CD14-positive monocyte (primary cell): Measurements from ENCODE around the gene DAPK2. TPM values are rescaled to one million over a fixed set of nuclear protein-coding genes. Genes with fewer than 3 reads are reported as not detected.

Experiments
- DNase-seq, 3 donors: peaks; one replicate each; pipeline ENCODE4 v3.0.0-alpha.2; 2011 to 2022
- H2AFZ ChIP-seq: 2 replicates; pipeline ENCODE4 v1.6.0; 2012; ENCODE audit warnings: mild to moderate bottlenecking, low read depth, low read length, inconsistent platforms; ENCODE audit not compliant: insufficient read depth, poor library complexity, severe bottlenecking
- H3K27ac ChIP-seq, 2 donors: 1 replicate in 1 of 2; 2 replicates in 1 of 2; pipeline ENCODE4 v1.5.1; 2012 to 2013; ENCODE audit warnings: low read length in 2 of 2, control low read depth in 1 of 2, inconsistent platforms in 1 of 2, low read depth in 1 of 2, mild to moderate bottlenecking in 1 of 2
- H3K27me3 ChIP-seq, 2 donors: one replicate each; pipeline versions ENCODE4 v1.6.0 to v1.6.1; 2011 to 2013; ENCODE audit warnings: low read length in 2 of 2; ENCODE audit not compliant: control insufficient read depth in 2 of 2, insufficient read depth in 2 of 2
- H3K36me3 ChIP-seq, 2 donors: replicated peaks in 1 of 2; 1 replicate in 1 of 2; 2 replicates in 1 of 2; pipeline versions ENCODE4 v1.5.1 to v1.6.1; 2012 to 2013; ENCODE audit warnings: low read length in 2 of 2, control low read depth in 1 of 2, inconsistent platforms in 1 of 2, mild to moderate bottlenecking in 1 of 2; ENCODE audit not compliant: insufficient read depth in 2 of 2, control insufficient read depth in 1 of 2
- H3K4me1 ChIP-seq, 2 donors: 1 replicate in 1 of 2; 2 replicates in 1 of 2; pipeline versions ENCODE4 v1.5.1 to v1.6.1; 2012 to 2013; ENCODE audit warnings: low read length in 2 of 2, control low read depth in 1 of 2, inconsistent platforms in 1 of 2, mild to moderate bottlenecking in 1 of 2, moderate library complexity in 1 of 2; ENCODE audit not compliant: insufficient read depth in 2 of 2, control insufficient read depth in 1 of 2
- H3K4me2 ChIP-seq: replicated peaks from 2 replicates; pipeline ENCODE3; 2012; ENCODE audit warnings: low read length, moderate library complexity, mild to moderate bottlenecking; ENCODE audit not compliant: poor library complexity, severe bottlenecking; ENCODE audit errors: extremely low read depth
- H3K4me3 ChIP-seq, 3 experiments: fragments of 200-600 bp in 1 of 3; sonication (generic) in 1 of 3; replicated peaks in 1 of 3; 1 replicate in 2 of 3; 2 replicates in 1 of 3; pipeline ENCODE4 v1.5.1; 2011 to 2013; ENCODE audit warnings: low read length in 3 of 3, mild to moderate bottlenecking in 3 of 3, control low read depth in 2 of 3, low read depth in 2 of 3, inconsistent platforms in 1 of 3, moderate library complexity in 1 of 3
- H3K79me2 ChIP-seq: 2 replicates; pipeline ENCODE4 v1.6.0; 2012; ENCODE audit warnings: mild to moderate bottlenecking, control low read depth, inconsistent platforms, low read length, moderate library complexity; ENCODE audit not compliant: insufficient read depth
- H3K9ac ChIP-seq: 2 replicates; pipeline ENCODE4 v1.6.0; 2017; ENCODE audit warnings: low read length, mild to moderate bottlenecking; ENCODE audit not compliant: insufficient read depth, poor library complexity, severe bottlenecking
- H3K9me3 ChIP-seq, 2 donors: replicated peaks in 1 of 2; 1 replicate in 1 of 2; 2 replicates in 1 of 2; pipeline versions ENCODE4 v1.5.1 to v1.6.1; 2012 to 2013; ENCODE audit warnings: low read length in 2 of 2, control low read depth in 1 of 2; ENCODE audit not compliant: control insufficient read depth in 1 of 2, insufficient read depth in 1 of 2
- H4K20me1 ChIP-seq: 2 replicates; pipeline ENCODE4 v1.6.0; 2012; ENCODE audit warnings: mild to moderate bottlenecking, low read length, control low read depth, moderate library complexity; ENCODE audit not compliant: insufficient read depth
- H3K27ac Mint-ChIP-seq, 7 donors: one replicate each; pipeline ENCODE4 v1.8.0; 2020; ENCODE audit warnings: mild to moderate bottlenecking in 7 of 7, mixed read lengths in 7 of 7, moderate library complexity in 6 of 7, inconsistent platforms in 2 of 7
- H3K27me3 Mint-ChIP-seq, 3 donors: one replicate each; pipeline ENCODE4 v1.8.0; 2021 to 2022; ENCODE audit warnings: low read depth in 3 of 3, mild to moderate bottlenecking in 3 of 3, mixed read lengths in 3 of 3, moderate library complexity in 3 of 3, inconsistent platforms in 1 of 3
- H3K36me3 Mint-ChIP-seq, 2 donors: one replicate each; pipeline ENCODE4 v1.8.0; 2020; ENCODE audit warnings: mixed read lengths in 2 of 2, inconsistent platforms in 1 of 2, mild to moderate bottlenecking in 1 of 2
- H3K4me1 Mint-ChIP-seq: one replicate; pipeline ENCODE4 v1.8.0; 2020; ENCODE audit warnings: mild to moderate bottlenecking, mixed read lengths
- H3K4me3 Mint-ChIP-seq, 2 donors: one replicate each; pipeline ENCODE4 v1.8.0; 2020; ENCODE audit warnings: mild to moderate bottlenecking in 2 of 2, mixed read lengths in 2 of 2, moderate library complexity in 1 of 2
- H3K9me3 Mint-ChIP-seq, 7 donors: one replicate each; pipeline ENCODE4 v1.8.0; 2020 to 2022; ENCODE audit warnings: mixed read lengths in 7 of 7, mild to moderate bottlenecking in 6 of 7, moderate library complexity in 6 of 7, inconsistent platforms in 2 of 7
- CTCF ChIP-seq: fragments of 200-600 bp; IDR thresholded peaks from one replicate; pipeline ENCODE4 v1.8.0; 2022; ENCODE audit warnings: antibody characterized with exemption, mild to moderate bottlenecking
- WGBS: methylation state at CpG from one replicate; pipeline ENCODE4 v1.1.5; 2013; ENCODE audit warnings: missing lambda C conversion rate; ENCODE audit not compliant: insufficient coverage; 5-methylcytosine and 5-hydroxymethylcytosine counted together
- intact Hi-C, 2 donors: fragments of 100-400 bp; cut with micrococcal nuclease; formaldehyde crosslinking; loops; one replicate each; pipeline versions ENCODE4 v1.15.0 to v1.15.1; 2023
- polyA plus RNA-seq, 3 donors: library from polyadenylated mRNA; depleted of rRNA in 1 of 3; unstranded in 2 of 3; stranded (reverse) in 1 of 3; fragments of 300-500 nt in 2 of 3; fragments of >200 nt in 1 of 3; fragmentation: Illumina TruSeq in 2 of 3; gene quantifications; 1 replicate in 2 of 3; 2 replicates in 1 of 3; pipeline ENCODE4 v1.2.3, GENCODE V29; 2012 to 2021

DAPK2 gene
- polyA plus RNA-seq, 3 donors = 0.59 to 4.1 (median 2.1) TPM

- Histone ChIP-seq H3K9me3 (no peaks in the 10 kb centered on the region), H3K36me3 (no peaks in the 10 kb centered on the region), H3K4me2 (no peak overlapping the region), H3K27me3 (no peaks in the 10 kb centered on the region), H3K27ac (no peak overlapping the region), H3K79me2 (no peaks in the 10 kb centered on the region), H3K9ac (no peak overlapping the region), H3K4me3 (no peak overlapping the region), H4K20me1 (no peaks in the 10 kb centered on the region), H3K4me1 (peaks cover 9 to 13% of the 10 kb centered on the region in 2 donors), H2AFZ (no peak overlapping the region)
- no peak for DNase-seq
- intact Hi-C loops = no loop called here
- Mint-ChIP-seq H3K4me1 (peaks cover 14% of the 10 kb centered on the region), H3K27me3 (peaks cover 0 to 2% (median 0%) of the 10 kb centered on the region in 3 donors), H3K27ac (no peak overlapping the region), H3K36me3 (peaks cover 0 to 3% of the 10 kb centered on the region in 2 donors), H3K4me3 (no peak overlapping the region), H3K9me3 (peaks cover 0 to 3% (median 0%) of the 10 kb centered on the region in 7 donors)
- TF ChIP-seq CTCF = no peak
- WGBS = 53% methylated on average over 5 of the region's 8 CpGs
Measured at GRCh38 chr15:64029110-64029509, 17.2 kb downstream of the DAPK2 start.

GRCh38 chr15:64026591-64026990 lies 19.7 kb downstream of the DAPK2 start:
- H3K27me3 Mint-ChIP-seq = peaks cover 0 to 2% (median 1%) of the 10 kb centered on the region in 3 donors
- intact Hi-C loops = no loop called here
- peaks cover 0 to 1% (median 0%) of the 10 kb centered on the region in 7 donors for H3K9me3 Mint-ChIP-seq
- H3K9ac ChIP-seq = no peak overlapping the region
- no peaks in the 10 kb centered on the region for H4K20me1 ChIP-seq
- DNase-seq = no peak
- no peaks in the 10 kb centered on the region for H3K9me3 ChIP-seq
- peaks cover 28% of the 10 kb centered on the region for H3K4me1 Mint-ChIP-seq
- no peak overlapping the region for H3K4me3 ChIP-seq
- peaks cover 0 to 3% of the 10 kb centered on the region in 2 donors for H3K36me3 Mint-ChIP-seq
- H3K4me1 ChIP-seq = peaks cover 14 to 22% of the 10 kb centered on the region in 2 donors
- H3K4me3 Mint-ChIP-seq = no peak overlapping the region
- H3K27ac Mint-ChIP-seq = no peak overlapping the region
- no peak overlapping the region for H3K4me2 ChIP-seq
- H3K36me3 ChIP-seq = no peaks in the 10 kb centered on the region
- no peaks in the 10 kb centered on the region for H3K27me3 ChIP-seq
- no peak overlapping the region for H3K27ac ChIP-seq
- no peak for TF ChIP-seq CTCF
- no peak overlapping the region for H2AFZ ChIP-seq
- 92% methylated on average over 2 of the region's 4 CpGs for WGBS
- no peaks in the 10 kb centered on the region for H3K79me2 ChIP-seq
